EH (cell line): Measurements from ENCODE around the gene YY1.
"Not testable (repeated sequence)": the region's sequence is repeated elsewhere in the genome, so short reads cannot be mapped to it uniquely, and the experiment has no call there.

ENCODE experiments used
- DNase-seq: peaks from one replicate; pipeline ENCODE4 v3.0.0-alpha.2; 2015; ENCODE audit warnings: low read depth

YY1 gene

DNA sequence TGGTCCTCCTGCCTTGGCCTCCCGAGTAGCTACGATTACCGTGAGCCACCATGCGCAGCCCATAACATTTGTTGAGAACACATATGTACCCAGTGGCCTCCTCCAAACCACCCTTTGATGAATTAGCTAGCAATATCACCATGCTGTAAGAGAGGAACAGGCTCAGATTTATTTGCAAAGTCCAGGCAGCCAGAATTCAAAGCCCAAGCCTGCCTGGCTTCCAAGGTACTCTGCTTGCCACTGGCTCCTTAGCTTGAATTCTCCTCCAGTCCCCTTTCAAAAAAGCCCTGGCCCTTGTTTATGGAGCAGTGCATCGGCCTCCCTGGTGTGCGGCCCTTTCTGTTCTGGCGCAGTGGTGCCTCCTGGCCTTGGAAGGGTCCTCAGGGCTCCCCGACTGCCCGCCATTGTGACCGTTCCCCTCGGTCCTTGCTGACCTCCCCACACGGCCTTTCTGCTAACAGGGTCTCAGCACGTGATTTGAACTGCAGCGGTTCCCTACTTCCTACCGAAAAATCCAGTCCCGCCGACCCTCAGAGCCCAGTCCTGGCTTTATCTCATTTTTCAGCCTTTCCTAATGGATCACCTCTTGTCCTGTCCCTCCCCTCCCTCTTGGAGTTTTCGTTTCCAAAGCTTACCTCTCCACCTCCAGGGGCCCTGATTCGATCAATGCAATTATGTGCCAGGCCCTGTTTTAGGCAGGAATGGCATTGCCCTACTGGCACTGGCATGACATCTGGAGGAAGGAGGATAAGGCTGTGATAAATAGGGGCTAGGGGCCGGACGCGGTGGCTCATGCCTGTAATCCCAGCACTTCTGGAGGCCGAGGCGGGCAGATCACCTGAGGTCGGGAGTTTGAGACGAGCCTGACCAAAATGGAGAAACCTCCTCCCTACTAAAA, 45.3 kb downstream of the YY1 start:
- no peak for DNase-seq

GRCh38 chr14:100285021-100285912, 46.3 kb downstream of the YY1 start:
- DNase-seq = peak; percentile 65

DNA sequence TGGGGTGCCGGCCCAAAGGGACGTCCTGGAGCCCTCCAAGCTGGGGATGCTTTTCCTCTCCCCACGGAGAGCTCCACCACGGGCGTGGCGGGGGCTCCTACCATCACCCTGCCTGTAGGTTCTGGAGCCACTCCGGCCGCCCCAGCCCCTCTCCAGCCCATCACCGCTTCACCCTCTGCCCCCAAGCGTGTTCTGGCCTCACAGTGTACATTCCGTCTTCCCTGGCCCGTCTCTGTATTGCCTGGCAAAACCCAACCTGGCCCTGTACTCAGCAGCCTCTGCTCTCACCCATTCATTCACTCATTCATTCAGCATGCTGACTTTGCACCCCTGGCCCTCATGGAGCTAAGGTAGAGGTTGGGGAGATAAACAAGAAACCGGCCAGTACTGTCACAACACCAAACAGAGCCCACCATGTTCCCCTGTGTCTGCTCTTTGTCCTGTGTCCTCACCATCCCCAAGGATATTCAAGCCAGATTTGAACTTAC, 47.0 kb downstream of the YY1 start:
- no peak for DNase-seq

DNA sequence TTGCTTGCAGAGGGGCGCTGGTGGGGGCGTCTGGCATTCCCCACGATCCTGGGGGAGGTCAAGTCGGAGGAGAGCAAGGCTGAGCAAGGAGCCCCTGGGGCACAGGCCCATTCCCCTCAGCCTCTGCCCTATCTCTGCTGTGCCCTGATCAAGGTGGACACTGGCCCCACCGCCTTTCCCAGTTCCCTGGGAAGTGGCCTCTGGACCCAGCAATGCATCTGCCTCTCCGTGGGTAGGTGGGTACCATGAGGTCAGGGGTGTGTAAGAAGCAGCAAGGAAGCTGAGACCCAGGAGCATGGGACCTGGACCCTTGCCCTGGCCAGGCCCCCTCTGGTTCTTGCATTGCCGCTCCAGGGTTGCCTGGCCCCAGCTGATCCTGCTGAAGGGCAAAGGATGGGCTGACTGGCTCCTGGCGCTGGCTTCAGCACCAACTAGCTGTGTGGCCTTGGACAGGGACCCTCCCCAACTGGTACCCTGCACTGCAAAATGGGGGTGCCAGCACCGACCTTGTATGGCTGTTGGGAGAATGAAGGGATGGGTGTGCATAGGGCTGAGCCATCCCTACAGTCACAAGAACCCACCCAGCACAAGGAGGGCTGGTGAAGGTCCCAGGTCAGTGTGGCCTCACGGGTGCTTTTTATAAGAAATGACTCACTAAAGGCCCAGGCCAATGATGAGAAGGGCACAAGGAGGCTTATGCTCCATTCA, 47.7 kb downstream of the YY1 start:
- no peak for DNase-seq

DNA sequence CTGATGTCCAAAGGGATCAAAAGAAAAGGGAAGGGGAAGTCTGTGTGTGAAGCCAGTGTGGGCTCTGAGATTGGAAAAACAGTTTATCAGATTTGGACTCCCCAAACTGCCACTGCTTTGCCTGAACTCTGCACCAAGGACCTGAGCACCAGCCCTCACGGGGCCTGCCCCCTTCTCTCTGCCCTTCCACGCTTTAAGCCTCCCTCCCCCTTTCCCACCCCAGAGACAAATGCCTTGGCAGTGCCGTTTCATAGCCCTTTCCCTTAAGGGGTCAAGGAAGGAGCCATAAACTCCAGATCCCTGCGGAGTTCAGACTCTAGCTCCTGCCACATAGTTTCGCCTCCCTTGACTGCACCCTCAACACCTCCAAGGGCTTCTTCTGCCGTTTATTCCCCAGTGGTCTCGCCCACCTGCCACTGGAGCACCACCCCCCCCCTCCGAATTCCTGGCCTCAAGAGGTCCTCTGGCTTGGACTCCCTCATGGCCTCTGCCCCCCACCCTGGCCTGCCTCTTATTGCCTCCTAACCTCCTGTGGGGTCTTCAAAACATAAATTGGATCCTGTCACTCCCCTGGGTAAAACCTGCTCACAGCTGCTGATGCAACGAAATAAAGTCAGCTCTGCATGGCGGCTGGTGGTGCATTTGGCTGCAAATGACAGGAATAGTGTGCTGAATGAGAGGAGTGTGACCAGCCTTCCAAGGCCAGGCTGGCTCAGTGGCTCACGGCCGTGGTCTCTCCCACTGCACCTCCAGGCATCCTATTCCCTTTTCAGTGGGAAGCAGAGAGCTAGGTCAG, 48.5 kb downstream of the YY1 start:
- DNase-seq = no peak

DNA sequence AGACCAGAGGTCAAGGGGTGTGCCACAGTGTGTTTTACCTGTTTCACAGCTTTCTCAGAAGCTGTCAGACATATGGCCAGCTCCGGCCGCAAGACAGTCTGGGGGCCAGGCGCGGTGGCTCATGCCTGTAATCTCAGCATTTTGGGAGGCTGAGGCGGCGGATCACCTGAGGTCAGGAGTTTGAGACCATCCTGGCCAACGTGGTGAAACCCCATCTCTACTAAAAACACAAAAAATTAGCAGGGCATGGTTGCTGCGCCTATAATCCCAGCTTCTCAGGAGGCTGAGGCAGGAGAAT, 49.0 kb downstream of the YY1 start:
- not testable (repeated sequence) for DNase-seq

DNA sequence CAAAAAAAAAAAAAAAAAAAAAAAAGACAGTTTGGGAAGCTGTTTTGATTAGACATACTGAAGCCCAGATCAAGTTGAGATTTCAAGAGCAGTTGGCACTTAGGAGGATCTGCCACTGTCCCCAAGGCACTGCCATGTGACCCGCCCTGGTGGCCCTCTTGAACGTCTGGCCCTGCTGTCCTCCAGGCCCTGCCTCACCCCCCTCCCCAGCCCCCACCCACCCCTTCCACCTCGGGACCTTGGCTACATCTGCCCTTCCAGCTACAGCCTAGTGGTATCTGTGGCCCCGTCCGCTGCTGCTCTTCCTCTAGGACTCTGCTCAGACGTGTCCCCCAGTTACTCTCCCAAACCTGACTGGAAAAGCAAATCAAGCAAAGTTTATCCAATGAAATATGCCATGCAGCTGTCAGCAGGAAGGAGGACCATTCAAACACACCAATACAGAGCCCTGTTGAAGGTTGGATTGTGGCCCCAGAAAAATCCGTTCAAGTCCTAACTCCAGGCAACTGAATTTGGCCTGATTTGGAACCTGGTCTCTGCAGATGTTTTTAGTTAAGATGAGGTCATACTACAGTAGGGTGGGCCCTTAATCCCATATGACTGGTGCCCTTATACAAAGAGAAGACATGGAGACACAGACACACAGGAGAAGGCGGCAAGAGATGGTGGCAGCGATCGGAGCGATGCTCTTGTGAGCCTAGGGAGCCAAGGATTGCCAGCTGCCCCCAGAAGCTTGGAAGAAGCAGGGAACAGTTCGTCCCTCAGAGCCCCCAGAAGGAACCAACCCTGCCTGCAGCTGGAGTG, 49.6 kb downstream of the YY1 start:
- DNase-seq = no peak

GRCh38 chr14:100289916-100290606, 51.1 kb downstream of the YY1 start:
- no peak for DNase-seq

DNA sequence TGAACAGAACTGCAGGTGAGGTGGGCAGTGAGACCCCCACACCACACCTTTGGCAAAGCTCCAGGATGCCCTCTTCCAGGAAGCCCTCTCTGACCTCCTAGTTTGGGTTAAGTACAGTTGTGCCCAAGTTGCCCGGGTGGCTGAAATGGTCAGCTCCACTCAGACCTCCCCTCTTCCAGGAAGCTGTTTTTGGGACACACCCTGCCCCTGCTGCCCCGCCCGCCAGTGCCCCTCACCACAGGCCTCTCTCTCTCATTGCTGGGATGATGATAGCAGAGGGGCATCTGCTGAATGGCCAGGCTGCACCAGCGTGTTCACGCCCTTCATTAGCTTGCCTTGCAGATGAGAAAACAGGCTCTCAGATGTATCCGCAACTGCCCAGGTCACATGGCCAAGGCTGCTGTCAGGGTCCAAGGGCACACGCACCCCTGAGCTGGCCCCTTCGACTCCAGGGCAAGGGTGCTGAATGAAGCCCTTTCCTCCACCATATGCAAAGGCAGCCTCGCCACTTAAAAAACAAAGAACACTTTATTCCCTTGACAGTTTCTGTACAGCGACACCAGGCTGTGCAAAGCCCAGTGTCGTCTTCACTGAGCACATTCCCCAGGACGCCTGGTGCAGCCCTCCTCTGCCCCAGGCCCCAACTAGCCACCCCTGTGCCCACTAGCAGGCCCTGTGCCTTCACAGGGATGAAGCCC, 51.8 kb downstream of the YY1 start:
- DNase-seq = no peak

GRCh38 chr14:100291305-100292075, 52.5 kb downstream of the YY1 start:
- no peak for DNase-seq

GRCh38 chr14:100292301-100292775, 53.4 kb downstream of the YY1 start:
- DNase-seq = no peak

- DNase-seq = no peak
Observed at GRCh38 chr14:100292776-100293461, 54.0 kb downstream of the YY1 start.

- DNase-seq = no peak
Observed at GRCh38 chr14:100293497-100294212, 54.7 kb downstream of the YY1 start.

- no peak for DNase-seq
Observed at GRCh38 chr14:100294213-100294962, 55.4 kb downstream of the YY1 start.

GRCh38 chr14:100294963-100295330, 56.0 kb downstream of the YY1 start:
- DNase-seq = no peak

- DNase-seq = no peak
Observed at GRCh38 chr14:100295376-100296105, 56.6 kb downstream of the YY1 start.
